Uterus (tissue), 4 donors: ENCODE data around the gene RPL18. TPM values are rescaled to one million over a fixed set of nuclear protein-coding genes. Genes with fewer than 3 reads are reported as not detected.

Experiments used
- DNase-seq, 2 donors: peaks; one replicate each; pipeline ENCODE4 v3.0.0-alpha.2; 2019 to 2020
- H3K27ac ChIP-seq, 2 donors: fragments of 200-600 bp; sonication (generic); 1 replicate in 1 of 2; 2 replicates in 1 of 2; pipeline ENCODE4 v1.5.1; 2016 to 2018
- H3K27me3 ChIP-seq, 2 donors: fragments of 200-600 bp; sonication (generic); one replicate each; pipeline ENCODE4 v1.5.1; 2018 to 2019; ENCODE audit warnings: control low read depth in 1 of 2
- H3K36me3 ChIP-seq, 2 donors: fragments of 200-600 bp; sonication (generic); one replicate each; pipeline ENCODE4 v1.5.1; 2019; ENCODE audit warnings: control low read depth in 1 of 2
- H3K4me1 ChIP-seq, 2 donors: fragments of 200-600 bp; sonication (generic); one replicate each; pipeline ENCODE4 v1.5.1; 2018 to 2019; ENCODE audit warnings: control low read depth in 1 of 2
- H3K4me3 ChIP-seq, 2 donors: fragments of 200-600 bp; sonication (generic); 1 replicate in 1 of 2; 2 replicates in 1 of 2; pipeline ENCODE4 v1.5.1; 2018 to 2019; ENCODE audit warnings: mild to moderate bottlenecking in 1 of 2
- H3K9me3 ChIP-seq, 2 donors: fragments of 200-600 bp; sonication (generic); one replicate each; pipeline ENCODE4 v1.5.1; 2019; ENCODE audit warnings: control low read depth in 1 of 2
- POLR2A ChIP-seq, 2 donors: fragments of 450-650 bp; IDR thresholded peaks; one replicate each; pipeline ENCODE4 v1.6.1; 2016; ENCODE audit warnings: antibody characterized with exemption in 2 of 2, mild to moderate bottlenecking in 1 of 2, moderate library complexity in 1 of 2
- intact Hi-C: fragments of 100-400 bp; cut with DNase I; formaldehyde crosslinking; loops from one replicate; pipeline ENCODE4 v1.15.1; 2023; ENCODE audit warnings: low total_unique reads
- total RNA-seq, 4 donors: library from RNA; depleted of rRNA in 3 of 4; stranded (reverse); fragments of >200 nt in 3 of 4; gene quantifications; one replicate each; pipeline versions ENCODE4 v1.1.0 to v1.2.4, GENCODE V29; 2014 to 2023
- TF ChIP-seq, protein P1 (sequence below), 4 experiments: fragments of 200-600 bp in 2 of 4; fragments of 450-650 bp in 2 of 4; sonication (generic) in 2 of 4; IDR thresholded peaks; one replicate each; pipeline ENCODE4 v1.5.1; 2016 to 2019; ENCODE audit warnings: antibody characterized with exemption in 4 of 4, mild to moderate bottlenecking in 2 of 4, moderate library complexity in 1 of 4
- donor health status: DM: yes; HTN: yes; CAD: no.

The RPL18 gene
- total RNA-seq, 4 donors from 2014 or later, result 1,515 to 5,795 (median 3,195) TPM

DNA sequence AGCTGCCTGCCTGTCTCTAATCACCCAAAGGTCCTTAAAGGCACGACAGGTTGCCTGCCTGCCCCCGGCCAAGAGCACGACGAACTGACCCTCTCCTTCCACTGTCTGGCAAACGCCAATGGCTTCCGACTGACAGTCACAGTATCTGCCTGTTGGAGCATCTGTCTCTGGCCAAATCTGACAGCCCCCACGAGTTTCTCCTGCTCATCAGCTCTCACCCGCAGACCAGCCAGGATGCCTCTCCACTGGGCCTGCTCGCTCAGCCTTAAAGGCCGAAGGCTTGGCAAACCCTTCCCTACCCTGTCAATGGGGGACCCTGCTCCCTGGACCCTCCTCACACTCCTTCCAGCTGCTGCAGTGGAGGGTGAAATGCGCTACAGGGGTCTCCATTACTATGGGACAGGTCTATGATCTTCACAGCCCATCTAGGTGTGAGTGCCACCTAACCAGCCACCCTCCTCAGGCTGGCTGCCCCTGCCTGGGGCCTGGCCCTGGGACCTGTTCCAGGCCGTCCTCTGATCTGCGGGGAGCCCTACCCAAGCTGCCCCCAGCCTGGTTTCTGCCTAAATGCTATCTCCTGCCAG, 5.0 kb downstream of the RPL18 start:
- H3K4me1 ChIP-seq, result peaks cover 8 to 11% of the 10 kb centered on the region in 2 donors
- no peaks in the 10 kb centered on the region for H3K36me3 ChIP-seq
- no peak overlapping the region for H3K27ac ChIP-seq
- no peaks in the 10 kb centered on the region for H3K9me3 ChIP-seq
- H3K4me3 ChIP-seq, result no peak overlapping the region
- TF ChIP-seq, protein P1, sequence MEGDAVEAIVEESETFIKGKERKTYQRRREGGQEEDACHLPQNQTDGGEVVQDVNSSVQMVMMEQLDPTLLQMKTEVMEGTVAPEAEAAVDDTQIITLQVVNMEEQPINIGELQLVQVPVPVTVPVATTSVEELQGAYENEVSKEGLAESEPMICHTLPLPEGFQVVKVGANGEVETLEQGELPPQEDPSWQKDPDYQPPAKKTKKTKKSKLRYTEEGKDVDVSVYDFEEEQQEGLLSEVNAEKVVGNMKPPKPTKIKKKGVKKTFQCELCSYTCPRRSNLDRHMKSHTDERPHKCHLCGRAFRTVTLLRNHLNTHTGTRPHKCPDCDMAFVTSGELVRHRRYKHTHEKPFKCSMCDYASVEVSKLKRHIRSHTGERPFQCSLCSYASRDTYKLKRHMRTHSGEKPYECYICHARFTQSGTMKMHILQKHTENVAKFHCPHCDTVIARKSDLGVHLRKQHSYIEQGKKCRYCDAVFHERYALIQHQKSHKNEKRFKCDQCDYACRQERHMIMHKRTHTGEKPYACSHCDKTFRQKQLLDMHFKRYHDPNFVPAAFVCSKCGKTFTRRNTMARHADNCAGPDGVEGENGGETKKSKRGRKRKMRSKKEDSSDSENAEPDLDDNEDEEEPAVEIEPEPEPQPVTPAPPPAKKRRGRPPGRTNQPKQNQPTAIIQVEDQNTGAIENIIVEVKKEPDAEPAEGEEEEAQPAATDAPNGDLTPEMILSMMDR (IDR thresholded peaks at IDR 0.05), result no peak
- no peak for TF ChIP-seq POLR2A (IDR thresholded peaks at IDR 0.05)
- no peak for DNase-seq
- H3K27me3 ChIP-seq, result no peaks in the 10 kb centered on the region
- intact Hi-C loops, result loop anchor here (10.0 kb wide), 2 partner anchors 119 to 1129 kb away; partner anchors contain the start of gene KPTN

DNA sequence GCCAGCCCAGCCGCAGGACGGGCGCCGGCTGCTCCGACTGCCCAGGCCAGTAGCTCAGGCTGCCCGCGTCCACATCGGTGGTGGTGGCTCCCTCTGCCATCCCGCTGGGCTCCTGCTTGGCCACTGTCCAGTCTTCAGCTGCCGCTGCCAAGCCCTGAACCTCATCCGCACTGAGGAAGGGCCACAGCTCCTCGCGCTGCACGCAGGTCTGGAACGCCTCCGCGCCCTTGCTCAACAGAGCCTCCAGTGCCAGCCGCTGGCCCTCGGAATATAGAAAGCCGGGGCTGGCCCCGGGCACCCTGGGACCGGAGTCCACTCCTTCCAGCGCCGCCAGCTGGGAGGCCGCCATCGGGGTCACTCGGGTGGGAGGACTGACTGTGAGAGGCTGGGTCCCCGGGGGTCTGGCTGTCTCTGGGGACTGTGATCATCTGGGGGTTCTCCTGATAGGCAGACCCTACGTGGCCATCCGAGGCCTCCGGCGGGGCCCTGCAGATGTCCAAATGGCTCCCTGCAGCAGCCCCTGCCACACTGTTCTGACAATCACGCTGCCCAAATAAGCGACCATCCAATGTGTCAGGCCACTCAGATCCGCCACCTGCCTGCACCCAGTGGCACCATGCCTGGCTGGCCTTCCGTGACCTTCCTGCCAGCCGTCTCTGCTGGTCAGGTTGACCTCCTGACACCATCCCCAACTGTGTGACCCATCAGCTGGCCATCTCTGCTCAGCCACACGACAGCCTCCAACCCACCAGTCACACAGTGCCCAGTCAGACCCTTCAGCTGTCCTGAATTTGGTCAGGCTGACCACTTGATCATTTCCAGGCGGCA, 5.7 kb downstream of the RPL18 start:
- TF ChIP-seq, protein P1 (IDR thresholded peaks at IDR 0.05), result no peak
- TF ChIP-seq POLR2A (IDR thresholded peaks at IDR 0.05), result no peak
- Histone ChIP-seq H3K36me3 (no peaks in the 10 kb centered on the region), H3K27me3 (no peaks in the 10 kb centered on the region), H3K4me1 (peaks cover 8 to 9% of the 10 kb centered on the region in 2 donors), H3K9me3 (no peaks in the 10 kb centered on the region), H3K27ac (no peak overlapping the region), H3K4me3 (no peak overlapping the region)
- no peak for DNase-seq
- intact Hi-C loops, result loop anchor here (10.0 kb wide), 2 partner anchors 118 to 1128 kb away; partner anchors contain the start of gene KPTN

DNA sequence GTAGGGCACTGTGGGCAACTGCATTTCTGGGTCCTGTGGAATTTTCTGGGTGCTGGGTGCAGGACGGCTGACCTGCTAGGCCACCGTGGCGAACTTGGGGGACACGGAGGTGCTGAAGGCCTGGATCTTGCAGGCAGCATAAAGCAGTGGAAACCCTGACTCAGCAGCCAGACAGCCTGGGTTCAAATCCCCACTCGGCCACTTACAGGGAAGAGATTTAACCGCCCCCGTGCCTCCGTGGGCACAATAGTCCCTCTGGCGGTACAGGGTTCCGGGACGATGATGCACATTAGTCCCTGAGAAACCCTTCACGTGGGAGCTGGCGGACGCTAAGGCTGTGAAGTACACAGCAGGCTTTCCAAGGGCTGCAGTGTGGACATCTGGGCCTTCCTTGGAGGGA, 7.1 kb downstream of the RPL18 start:
- Histone ChIP-seq H3K4me3 (no peak overlapping the region), H3K27me3 (no peaks in the 10 kb centered on the region), H3K4me1 (no peaks in the 10 kb centered on the region), H3K9me3 (no peaks in the 10 kb centered on the region), H3K36me3 (no peaks in the 10 kb centered on the region), H3K27ac (no peak overlapping the region)
- DNase-seq, result no peak
- TF ChIP-seq, protein P1 (IDR thresholded peaks at IDR 0.05), result no peak
- TF ChIP-seq POLR2A (IDR thresholded peaks at IDR 0.05), result no peak
- intact Hi-C loops, result loop anchor here (10.0 kb wide), 2 partner anchors 117 to 1127 kb away; partner anchors contain the start of gene KPTN

DNA sequence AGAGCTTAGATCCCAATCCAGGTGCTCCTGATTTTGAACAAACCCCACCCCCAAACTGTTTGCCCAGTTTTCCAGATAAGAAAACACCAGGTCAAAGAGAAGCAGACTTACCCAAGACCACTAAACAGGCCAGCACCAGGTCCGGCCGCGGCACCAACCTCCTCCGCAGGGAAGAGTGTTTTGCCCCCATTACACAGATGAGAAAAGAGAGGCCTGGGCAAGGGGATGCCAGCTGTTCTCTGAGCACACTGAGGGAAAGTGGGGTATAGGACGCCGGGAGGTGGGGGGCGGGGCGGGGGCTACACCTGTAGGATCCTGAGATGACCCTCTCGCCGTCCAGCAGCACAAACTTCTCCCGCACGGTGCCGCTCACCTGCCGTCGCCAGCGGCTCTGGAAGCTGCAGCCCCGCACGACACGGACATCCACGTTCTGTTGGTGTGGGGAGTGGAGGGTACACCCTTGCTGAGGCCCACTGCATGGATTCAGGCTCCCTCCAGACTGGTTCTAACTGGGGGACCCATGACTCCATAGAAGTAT, 9.3 kb downstream of the RPL18 start:
- Histone ChIP-seq H3K27ac (no peak overlapping the region), H3K9me3 (no peaks in the 10 kb centered on the region), H3K4me3 (no peak overlapping the region), H3K27me3 (no peaks in the 10 kb centered on the region), H3K36me3 (no peaks in the 10 kb centered on the region), H3K4me1 (no peaks in the 10 kb centered on the region)
- no peak for DNase-seq
- TF ChIP-seq POLR2A (IDR thresholded peaks at IDR 0.05), result no peak
- TF ChIP-seq, protein P1 (IDR thresholded peaks at IDR 0.05), result no peak
- intact Hi-C loops, result loop anchor here (10.0 kb wide), 2 partner anchors 115 to 1125 kb away; partner anchors contain the start of gene KPTN
